ENCODE results near the gene RAD18. TPM values are rescaled to one million over a fixed set of nuclear protein-coding genes. Genes with fewer than 3 reads are reported as not detected.

RAD18 gene
- total RNA-seq, 1 experiment from 2014 or later, result 13.8 TPM

DNA sequence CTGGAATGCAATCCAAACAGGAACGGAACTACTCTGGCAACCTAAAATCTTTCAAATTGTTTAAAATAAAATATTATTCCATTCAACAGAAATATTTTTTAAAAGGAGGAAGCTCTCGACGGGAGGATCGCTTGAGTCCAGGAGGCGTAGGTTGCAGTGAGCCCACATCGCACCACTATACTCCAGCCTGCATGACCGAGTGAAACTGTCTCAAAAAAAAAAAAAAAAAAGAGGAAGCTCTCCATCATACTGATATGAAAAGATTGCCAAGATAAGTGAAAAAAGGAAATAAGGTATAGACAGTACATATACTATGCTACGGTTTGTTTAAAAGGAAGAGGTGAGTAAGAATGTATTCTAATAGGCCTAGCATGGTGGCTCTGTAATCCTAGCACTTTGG, 3.6 kb downstream of the RAD18 start:
- intact Hi-C loops (cut with micrococcal nuclease; ENCODE audit: unreplicated experiment) (no loop called here), in situ Hi-C loops (cut with HindIII; ENCODE audit: low pct_unique_long_range_greater_than_20kb, low sequenced_read_pairs) (no loop called here)
- TF ChIP-seq POLR2AphosphoS5 (IDR thresholded peaks at IDR 0.05; ENCODE audit: low read depth, low read length) (no peak), SIN3A (IDR thresholded peaks at IDR 0.05; ENCODE audit: borderline replicate concordance, insufficient read depth, low read depth, low read length) (no peak), TCF7L2 (IDR thresholded peaks at IDR 0.05; ENCODE audit: low read depth, low read length) (no peak)
- TF ChIP-seq, protein P1, sequence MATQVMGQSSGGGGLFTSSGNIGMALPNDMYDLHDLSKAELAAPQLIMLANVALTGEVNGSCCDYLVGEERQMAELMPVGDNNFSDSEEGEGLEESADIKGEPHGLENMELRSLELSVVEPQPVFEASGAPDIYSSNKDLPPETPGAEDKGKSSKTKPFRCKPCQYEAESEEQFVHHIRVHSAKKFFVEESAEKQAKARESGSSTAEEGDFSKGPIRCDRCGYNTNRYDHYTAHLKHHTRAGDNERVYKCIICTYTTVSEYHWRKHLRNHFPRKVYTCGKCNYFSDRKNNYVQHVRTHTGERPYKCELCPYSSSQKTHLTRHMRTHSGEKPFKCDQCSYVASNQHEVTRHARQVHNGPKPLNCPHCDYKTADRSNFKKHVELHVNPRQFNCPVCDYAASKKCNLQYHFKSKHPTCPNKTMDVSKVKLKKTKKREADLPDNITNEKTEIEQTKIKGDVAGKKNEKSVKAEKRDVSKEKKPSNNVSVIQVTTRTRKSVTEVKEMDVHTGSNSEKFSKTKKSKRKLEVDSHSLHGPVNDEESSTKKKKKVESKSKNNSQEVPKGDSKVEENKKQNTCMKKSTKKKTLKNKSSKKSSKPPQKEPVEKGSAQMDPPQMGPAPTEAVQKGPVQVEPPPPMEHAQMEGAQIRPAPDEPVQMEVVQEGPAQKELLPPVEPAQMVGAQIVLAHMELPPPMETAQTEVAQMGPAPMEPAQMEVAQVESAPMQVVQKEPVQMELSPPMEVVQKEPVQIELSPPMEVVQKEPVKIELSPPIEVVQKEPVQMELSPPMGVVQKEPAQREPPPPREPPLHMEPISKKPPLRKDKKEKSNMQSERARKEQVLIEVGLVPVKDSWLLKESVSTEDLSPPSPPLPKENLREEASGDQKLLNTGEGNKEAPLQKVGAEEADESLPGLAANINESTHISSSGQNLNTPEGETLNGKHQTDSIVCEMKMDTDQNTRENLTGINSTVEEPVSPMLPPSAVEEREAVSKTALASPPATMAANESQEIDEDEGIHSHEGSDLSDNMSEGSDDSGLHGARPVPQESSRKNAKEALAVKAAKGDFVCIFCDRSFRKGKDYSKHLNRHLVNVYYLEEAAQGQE (IDR thresholded peaks at IDR 0.05; ENCODE audit: insufficient read depth in 1 of 2, low read depth in 2 of 2, low read length in 1 of 2), result no peak
- TF ChIP-seq, protein P2, sequence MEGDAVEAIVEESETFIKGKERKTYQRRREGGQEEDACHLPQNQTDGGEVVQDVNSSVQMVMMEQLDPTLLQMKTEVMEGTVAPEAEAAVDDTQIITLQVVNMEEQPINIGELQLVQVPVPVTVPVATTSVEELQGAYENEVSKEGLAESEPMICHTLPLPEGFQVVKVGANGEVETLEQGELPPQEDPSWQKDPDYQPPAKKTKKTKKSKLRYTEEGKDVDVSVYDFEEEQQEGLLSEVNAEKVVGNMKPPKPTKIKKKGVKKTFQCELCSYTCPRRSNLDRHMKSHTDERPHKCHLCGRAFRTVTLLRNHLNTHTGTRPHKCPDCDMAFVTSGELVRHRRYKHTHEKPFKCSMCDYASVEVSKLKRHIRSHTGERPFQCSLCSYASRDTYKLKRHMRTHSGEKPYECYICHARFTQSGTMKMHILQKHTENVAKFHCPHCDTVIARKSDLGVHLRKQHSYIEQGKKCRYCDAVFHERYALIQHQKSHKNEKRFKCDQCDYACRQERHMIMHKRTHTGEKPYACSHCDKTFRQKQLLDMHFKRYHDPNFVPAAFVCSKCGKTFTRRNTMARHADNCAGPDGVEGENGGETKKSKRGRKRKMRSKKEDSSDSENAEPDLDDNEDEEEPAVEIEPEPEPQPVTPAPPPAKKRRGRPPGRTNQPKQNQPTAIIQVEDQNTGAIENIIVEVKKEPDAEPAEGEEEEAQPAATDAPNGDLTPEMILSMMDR (IDR thresholded peaks at IDR 0.05), result no peak
- no peaks in the 10 kb centered on the region for H3K9me3 ChIP-seq (ENCODE audit: control insufficient read depth, insufficient read depth, low read depth, low read length)
- ATAC-seq (no peak), DNase-seq (ENCODE audit: low read depth, low spot score) (no peak)
- peaks cover 14% of the 10 kb centered on the region for H3K4me1 ChIP-seq (ENCODE audit: control insufficient read depth, insufficient read depth, low read length)
- no TSS peak for BruUV-seq (replicated peaks)
- no peaks in the 10 kb centered on the region for H3K27me3 ChIP-seq (ENCODE audit: control insufficient read depth, insufficient read depth, low read length)
- POLR2A ChIA-PET, result interaction anchor here (0.5 kb wide), 1 partner anchor 459 kb away, joined by 8 read pairs; no protein-coding TSS in a partner anchor
- peaks cover 5% of the 10 kb centered on the region; the same call in 1 of the 2 replicates for H3K36me3 ChIP-seq (ENCODE audit: control insufficient read depth, insufficient read depth, low read length)
- no peak overlapping the region for H3K27ac ChIP-seq (ENCODE audit: low read length)
- CTCF ChIA-PET, result no interaction called here
- no peak overlapping the region for H3K4me3 ChIP-seq (ENCODE audit: low read depth in 2 of 2, low read length in 2 of 2)

DNA sequence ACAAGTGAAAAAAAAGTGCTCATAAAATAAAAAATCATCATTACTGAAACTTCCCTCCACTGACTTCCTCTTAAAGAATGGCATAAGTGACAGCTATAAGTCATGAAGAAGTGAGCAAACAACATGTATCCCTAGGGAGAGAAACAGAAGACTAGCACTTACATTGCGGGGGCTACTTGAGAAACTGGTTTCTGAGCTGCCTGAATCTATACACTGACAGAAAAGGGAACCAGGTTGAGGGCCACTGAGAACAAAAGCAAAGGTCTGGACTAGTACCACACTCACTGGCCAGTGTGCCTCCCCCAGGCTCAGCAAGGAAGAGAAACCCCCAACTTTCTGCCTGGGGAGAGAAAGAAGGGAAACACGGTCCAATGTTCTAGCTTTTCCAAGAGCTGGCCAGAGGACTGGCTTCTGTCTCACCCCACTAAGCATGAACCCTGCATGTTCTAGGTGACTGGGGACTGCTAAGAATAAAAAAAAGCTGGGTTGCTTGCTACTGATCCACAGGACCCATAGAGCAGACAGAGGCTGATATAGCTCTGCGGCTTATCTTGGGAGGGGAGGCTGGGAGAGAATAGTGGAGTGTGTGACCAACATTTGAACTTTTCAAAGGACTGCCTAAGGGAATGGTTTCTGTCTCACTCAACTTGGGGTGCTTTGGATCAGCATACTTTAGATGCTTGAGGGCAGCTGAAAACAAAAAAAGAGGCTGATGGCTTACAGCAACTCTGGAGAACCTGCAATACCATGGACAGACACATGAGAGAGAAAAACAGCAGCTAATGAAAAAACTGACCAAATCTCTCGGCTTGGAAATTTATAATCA, 8.1 kb downstream of the RAD18 start:
- no peak overlapping the region for H3K27ac ChIP-seq (ENCODE audit: low read length)
- intact Hi-C loops (cut with micrococcal nuclease; ENCODE audit: unreplicated experiment) (no loop called here), in situ Hi-C loops (cut with HindIII; ENCODE audit: low pct_unique_long_range_greater_than_20kb, low sequenced_read_pairs) (no loop called here)
- ATAC-seq (no peak), DNase-seq (ENCODE audit: low read depth, low spot score) (no peak)
- TF ChIP-seq, protein P2 (IDR thresholded peaks at IDR 0.05), result no peak
- no peak for TF ChIP-seq POLR2AphosphoS5 (IDR thresholded peaks at IDR 0.05; ENCODE audit: low read depth, low read length)
- no peak for TF ChIP-seq SIN3A (IDR thresholded peaks at IDR 0.05; ENCODE audit: borderline replicate concordance, insufficient read depth, low read depth, low read length)
- TF ChIP-seq TCF7L2 (IDR thresholded peaks at IDR 0.05; ENCODE audit: low read depth, low read length), result no peak
- TF ChIP-seq, protein P1 (IDR thresholded peaks at IDR 0.05; ENCODE audit: insufficient read depth in 1 of 2, low read depth in 2 of 2, low read length in 1 of 2), result no peak
- no peaks in the 10 kb centered on the region for H3K27me3 ChIP-seq (ENCODE audit: control insufficient read depth, insufficient read depth, low read length)
- POLR2A ChIA-PET, result no interaction called here
- H3K36me3 ChIP-seq (ENCODE audit: control insufficient read depth, insufficient read depth, low read length), result peaks cover 5% of the 10 kb centered on the region; the same call in 1 of the 2 replicates
- no peaks in the 10 kb centered on the region for H3K9me3 ChIP-seq (ENCODE audit: control insufficient read depth, insufficient read depth, low read depth, low read length)
- no peaks in the 10 kb centered on the region for H3K4me1 ChIP-seq (ENCODE audit: control insufficient read depth, insufficient read depth, low read length)
- no TSS peak for BruUV-seq (replicated peaks)
- CTCF ChIA-PET, result interaction anchor here (0.5 kb wide), 1 partner anchor 209 kb away, joined by 3 read pairs; no protein-coding TSS in a partner anchor
- no peak overlapping the region for H3K4me3 ChIP-seq (ENCODE audit: low read depth in 2 of 2, low read length in 2 of 2)

Measured in Panc1 (cell line).